Tibial artery (tissue), 4 donors: ENCODE data around the gene SLC25A43.

ENCODE experiments used
- DNase-seq, 2 donors: peaks; one replicate each; pipeline ENCODE4 v3.0.0-alpha.2; 2019
- H3K27ac ChIP-seq, 2 donors: fragments of 200-600 bp; sonication (generic) in 1 of 2; 1 replicate in 1 of 2; 2 replicates in 1 of 2; pipeline ENCODE4 v1.5.1; 2018 to 2019; ENCODE audit warnings: mild to moderate bottlenecking in 1 of 2
- H3K27me3 ChIP-seq, 2 donors: fragments of 200-600 bp; sonication (generic) in 1 of 2; one replicate each; pipeline versions ENCODE4 v1.5.1 to v1.6.0; 2016 to 2019
- H3K36me3 ChIP-seq, 3 donors: fragments of 200-600 bp; sonication (generic) in 2 of 3; one replicate each; pipeline ENCODE4 v1.5.1; 2016 to 2019; ENCODE audit warnings: mild to moderate bottlenecking in 2 of 3
- H3K4me1 ChIP-seq, 4 donors: fragments of 200-600 bp; sonication (generic) in 2 of 4; 1 replicate in 3 of 4; 2 replicates in 1 of 4; pipeline ENCODE4 v1.5.1; 2016 to 2019
- H3K4me3 ChIP-seq, 2 donors: fragments of 200-600 bp; sonication (generic) in 1 of 2; 1 replicate in 1 of 2; 2 replicates in 1 of 2; pipeline ENCODE4 v1.5.1; 2018 to 2019; ENCODE audit warnings: mild to moderate bottlenecking in 2 of 2
- H3K9me3 ChIP-seq, 3 donors: fragments of 200-600 bp; sonication (generic) in 1 of 3; one replicate each; pipeline ENCODE4 v1.5.1; 2016 to 2019
- CTCF ChIP-seq, 2 experiments: fragments of 200-600 bp in 1 of 2; fragments of 450-650 bp in 1 of 2; IDR thresholded peaks; one replicate each; pipeline ENCODE4 v1.5.1; 2017 to 2019; ENCODE audit warnings: antibody characterized with exemption in 2 of 2, mild to moderate bottlenecking in 1 of 2, moderate library complexity in 1 of 2
- intact Hi-C: fragments of 100-400 bp; cut with DNase I; formaldehyde crosslinking; loops from one replicate; pipeline ENCODE4 v1.15.0; 2023; ENCODE audit warnings: low total_unique reads

The SLC25A43 gene

GRCh38 chrX:119497185-119497584 is 98.0 kb downstream of the SLC25A43 start:
- peaks cover 0 to under 1% (median under 1%) of the 10 kb centered on the region in 4 donors for H3K4me1 ChIP-seq
- no peaks in the 10 kb centered on the region for H3K36me3 ChIP-seq
- no peak overlapping the region for H3K4me3 ChIP-seq
- no peak for TF ChIP-seq CTCF (IDR thresholded peaks at IDR 0.05)
- H3K27me3 ChIP-seq: no peaks in the 10 kb centered on the region
- intact Hi-C loops: no loop called here
- H3K27ac ChIP-seq: no peak overlapping the region
- DNase-seq: no peak
- no peaks in the 10 kb centered on the region for H3K9me3 ChIP-seq

GRCh38 chrX:119500061-119500800 is 101.1 kb downstream of the SLC25A43 start:
- no peaks in the 10 kb centered on the region for H3K9me3 ChIP-seq
- H3K4me1 ChIP-seq: peaks cover 0 to 19% (median 9%) of the 10 kb centered on the region in 4 donors
- H3K4me3 ChIP-seq: no peak overlapping the region
- DNase-seq: no peak
- intact Hi-C loops: no loop called here
- H3K27ac ChIP-seq: no peak overlapping the region
- H3K27me3 ChIP-seq: no peaks in the 10 kb centered on the region
- no peak for TF ChIP-seq CTCF (IDR thresholded peaks at IDR 0.05)
- H3K36me3 ChIP-seq: no peaks in the 10 kb centered on the region

GRCh38 chrX:119501511-119502148 is 102.5 kb downstream of the SLC25A43 start:
- no peak for TF ChIP-seq CTCF (IDR thresholded peaks at IDR 0.05)
- peak overlapping the region in 1 of 2 donors; percentile 80 for H3K27ac ChIP-seq

GRCh38 chrX:119502727-119503483 is 103.8 kb downstream of the SLC25A43 start:
- intact Hi-C loops: no loop called here
- peak in 1 of 2 donors; percentile 69 for DNase-seq
- H3K4me3 ChIP-seq: no peak overlapping the region
- no peaks in the 10 kb centered on the region for H3K27me3 ChIP-seq
- no peak for TF ChIP-seq CTCF (IDR thresholded peaks at IDR 0.05)
- H3K9me3 ChIP-seq: no peaks in the 10 kb centered on the region
- peak overlapping the region; percentile 66 to 80 for H3K27ac ChIP-seq
- H3K4me1 ChIP-seq: peaks cover 0 to 28% (median 9%) of the 10 kb centered on the region in 4 donors
- no peaks in the 10 kb centered on the region for H3K36me3 ChIP-seq

More at GRCh38 chrX:119501511-119502148, 102.5 kb downstream of the SLC25A43 start:
- no peak overlapping the region for H3K4me3 ChIP-seq
- H3K4me1 ChIP-seq: peaks cover 0 to 19% (median 9%) of the 10 kb centered on the region in 4 donors
- intact Hi-C loops: no loop called here
- no peaks in the 10 kb centered on the region for H3K9me3 ChIP-seq
- no peak for DNase-seq
- no peaks in the 10 kb centered on the region for H3K36me3 ChIP-seq
- no peaks in the 10 kb centered on the region for H3K27me3 ChIP-seq

GRCh38 chrX:119503484-119503861 is 104.3 kb downstream of the SLC25A43 start:
- peaks cover 0 to 28% (median 9%) of the 10 kb centered on the region in 4 donors for H3K4me1 ChIP-seq
- H3K4me3 ChIP-seq: no peak overlapping the region
- H3K27ac ChIP-seq: peak overlapping the region; percentile 66 to 80
- no peak for TF ChIP-seq CTCF (IDR thresholded peaks at IDR 0.05)
- H3K9me3 ChIP-seq: no peaks in the 10 kb centered on the region
- H3K27me3 ChIP-seq: no peaks in the 10 kb centered on the region
- intact Hi-C loops: no loop called here
- peak; percentile 26 to 84 for DNase-seq
- no peaks in the 10 kb centered on the region for H3K36me3 ChIP-seq
